GM12872 (cell line): ENCODE data around the gene GALC.

ENCODE experiments used
- CTCF ChIP-seq: IDR thresholded peaks from 3 replicates; pipeline ENCODE4 v1.5.1; 2011; ENCODE audit warnings: low read depth, mild to moderate bottlenecking, low read length, moderate library complexity; ENCODE audit not compliant: insufficient read depth

The GALC gene

DNA sequence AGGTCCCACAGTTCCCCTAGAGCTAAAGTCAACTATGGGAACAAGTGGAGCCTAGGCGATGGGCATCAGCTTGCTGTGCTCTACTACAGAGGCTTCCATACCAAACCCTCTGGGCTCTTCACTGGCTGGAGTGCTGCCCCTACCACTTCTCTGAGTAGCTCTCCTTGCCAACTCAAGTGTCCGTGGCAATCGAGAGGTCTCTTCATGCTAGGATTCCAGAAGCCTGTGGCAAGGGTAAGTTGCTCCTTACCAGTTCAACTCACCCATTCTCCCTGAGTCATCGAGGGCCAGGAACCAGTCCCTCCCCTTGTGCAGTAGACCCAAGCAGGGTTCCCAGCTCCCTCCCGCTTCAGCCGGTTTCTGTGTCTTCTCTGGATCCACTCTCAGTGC is 76.1 kb downstream of the GALC start:
- TF ChIP-seq CTCF, result no peak

DNA sequence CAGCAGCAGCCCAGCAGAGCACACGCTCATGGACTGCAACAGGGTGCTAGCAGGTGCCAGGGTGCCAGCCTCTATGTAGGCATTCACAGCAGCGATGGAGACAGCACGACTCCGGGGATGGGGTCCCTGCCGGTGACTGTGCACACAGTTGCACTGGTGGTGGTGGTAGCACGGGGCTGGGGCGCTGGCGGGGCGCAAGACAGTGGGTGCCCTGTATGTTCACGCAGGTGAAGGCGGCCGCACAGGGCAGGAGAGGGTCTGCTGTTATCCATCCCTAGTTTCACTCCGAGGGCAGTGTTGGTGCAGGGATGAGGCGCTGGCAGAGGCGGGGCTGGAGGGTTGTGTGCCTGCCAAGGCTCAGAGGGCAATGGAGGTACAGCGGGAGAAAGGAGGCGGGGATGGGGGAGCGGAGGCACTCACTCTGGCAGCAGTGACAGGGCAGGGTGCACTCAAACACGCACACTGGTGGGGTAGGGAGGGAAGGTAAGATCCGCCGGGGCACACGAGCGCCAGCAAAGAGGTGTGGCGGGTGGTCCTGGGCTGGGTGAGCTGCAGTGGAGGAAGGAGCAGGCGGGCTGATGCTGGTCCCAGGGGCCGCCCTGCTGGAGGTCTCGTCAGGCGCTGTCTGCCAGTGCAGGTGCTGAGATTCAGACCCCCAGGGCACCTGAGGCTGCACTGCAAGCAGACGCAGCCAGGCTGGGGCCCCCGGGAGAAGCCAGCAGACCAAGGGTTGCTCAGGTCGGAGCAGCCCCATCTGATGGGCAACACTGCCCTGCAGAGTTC is 76.7 kb downstream of the GALC start:
- TF ChIP-seq CTCF, result no peak

- no peak for TF ChIP-seq CTCF
Observed at GRCh38 chr14:87908550-87908949, 84.4 kb downstream of the GALC start.

DNA sequence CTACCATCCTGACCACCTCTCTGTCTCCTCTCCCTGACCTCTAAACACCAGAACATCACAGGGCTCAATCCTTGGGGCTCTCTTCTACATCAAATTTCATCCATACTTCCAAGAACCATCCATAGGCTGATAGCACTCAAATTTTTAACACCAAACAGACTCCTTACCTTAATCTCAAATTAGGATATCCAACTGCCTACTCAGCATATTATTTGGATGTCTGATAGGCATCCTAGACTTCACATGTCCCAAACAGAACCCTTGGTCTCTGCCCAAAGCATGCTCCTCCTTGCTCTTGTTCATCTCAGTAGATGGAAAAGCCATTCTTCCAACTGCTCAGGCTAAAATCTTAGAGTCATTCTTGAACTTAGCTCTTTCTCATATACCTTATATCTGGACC is 91.3 kb downstream of the GALC start:
- TF ChIP-seq CTCF, result no peak

GRCh38 chr14:87901236-87901635 is 91.7 kb downstream of the GALC start:
- TF ChIP-seq CTCF, result no peak

- no peak for TF ChIP-seq CTCF
Observed at GRCh38 chr14:87899228-87899627, 93.8 kb downstream of the GALC start.

DNA sequence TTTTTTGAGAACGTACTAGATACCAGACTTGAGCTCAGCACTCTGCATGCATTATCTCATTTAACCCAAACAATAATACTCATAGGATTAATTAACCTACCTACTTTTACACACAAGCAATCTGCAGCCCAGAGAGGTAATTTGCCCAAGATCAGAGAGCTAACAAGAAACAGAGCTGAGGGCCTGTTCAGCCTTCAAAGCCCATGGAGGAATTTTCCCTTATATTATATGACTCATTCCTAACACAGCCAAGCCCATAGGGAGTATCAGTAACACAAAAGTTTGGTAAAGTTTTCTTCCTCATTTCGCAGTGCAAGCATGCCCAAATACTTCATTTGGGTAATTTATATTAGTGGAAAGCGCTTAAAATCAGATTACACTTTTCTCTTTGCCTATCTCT is 94.7 kb downstream of the GALC start:
- TF ChIP-seq CTCF, result no peak
